ENCODE results near the gene DNAH11.
"Not testable (repeated sequence)": the region's sequence is repeated elsewhere in the genome, so short reads cannot be mapped to it uniquely, and the experiment has no call there.

DNA sequence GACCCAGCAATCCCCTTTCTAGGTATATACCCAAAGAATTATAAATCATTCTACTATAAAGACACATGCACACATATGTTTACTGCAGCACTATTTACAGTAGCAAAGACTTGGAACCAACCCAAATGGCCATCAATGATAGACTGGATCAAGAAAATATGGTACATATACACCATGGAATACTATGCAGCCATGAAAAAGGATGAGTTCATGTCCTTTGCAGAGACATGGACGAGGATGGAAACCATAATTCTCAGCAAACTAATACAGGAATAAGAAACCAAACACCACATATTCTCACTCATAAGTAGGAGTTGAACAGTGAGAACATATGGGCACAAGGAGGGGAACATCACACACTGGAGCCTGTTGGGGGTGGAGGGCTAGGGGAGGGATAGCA, 157.7 kb downstream of the DNAH11 start:
- TF ChIP-seq, protein P1, sequence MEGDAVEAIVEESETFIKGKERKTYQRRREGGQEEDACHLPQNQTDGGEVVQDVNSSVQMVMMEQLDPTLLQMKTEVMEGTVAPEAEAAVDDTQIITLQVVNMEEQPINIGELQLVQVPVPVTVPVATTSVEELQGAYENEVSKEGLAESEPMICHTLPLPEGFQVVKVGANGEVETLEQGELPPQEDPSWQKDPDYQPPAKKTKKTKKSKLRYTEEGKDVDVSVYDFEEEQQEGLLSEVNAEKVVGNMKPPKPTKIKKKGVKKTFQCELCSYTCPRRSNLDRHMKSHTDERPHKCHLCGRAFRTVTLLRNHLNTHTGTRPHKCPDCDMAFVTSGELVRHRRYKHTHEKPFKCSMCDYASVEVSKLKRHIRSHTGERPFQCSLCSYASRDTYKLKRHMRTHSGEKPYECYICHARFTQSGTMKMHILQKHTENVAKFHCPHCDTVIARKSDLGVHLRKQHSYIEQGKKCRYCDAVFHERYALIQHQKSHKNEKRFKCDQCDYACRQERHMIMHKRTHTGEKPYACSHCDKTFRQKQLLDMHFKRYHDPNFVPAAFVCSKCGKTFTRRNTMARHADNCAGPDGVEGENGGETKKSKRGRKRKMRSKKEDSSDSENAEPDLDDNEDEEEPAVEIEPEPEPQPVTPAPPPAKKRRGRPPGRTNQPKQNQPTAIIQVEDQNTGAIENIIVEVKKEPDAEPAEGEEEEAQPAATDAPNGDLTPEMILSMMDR (IDR thresholded peaks at IDR 0.05) = not testable (repeated sequence)
- not testable (repeated sequence) for TF ChIP-seq POLR2A (IDR thresholded peaks at IDR 0.05)
